ENCODE measurements around the gene BAIAP2. TPM values are rescaled to one million over a fixed set of nuclear protein-coding genes. Genes with fewer than 3 reads are reported as not detected.

BAIAP2 gene
- total and polyA plus RNA-seq, 2 experiments from 2014 or later = 27.1 to 49.7 TPM

DNA sequence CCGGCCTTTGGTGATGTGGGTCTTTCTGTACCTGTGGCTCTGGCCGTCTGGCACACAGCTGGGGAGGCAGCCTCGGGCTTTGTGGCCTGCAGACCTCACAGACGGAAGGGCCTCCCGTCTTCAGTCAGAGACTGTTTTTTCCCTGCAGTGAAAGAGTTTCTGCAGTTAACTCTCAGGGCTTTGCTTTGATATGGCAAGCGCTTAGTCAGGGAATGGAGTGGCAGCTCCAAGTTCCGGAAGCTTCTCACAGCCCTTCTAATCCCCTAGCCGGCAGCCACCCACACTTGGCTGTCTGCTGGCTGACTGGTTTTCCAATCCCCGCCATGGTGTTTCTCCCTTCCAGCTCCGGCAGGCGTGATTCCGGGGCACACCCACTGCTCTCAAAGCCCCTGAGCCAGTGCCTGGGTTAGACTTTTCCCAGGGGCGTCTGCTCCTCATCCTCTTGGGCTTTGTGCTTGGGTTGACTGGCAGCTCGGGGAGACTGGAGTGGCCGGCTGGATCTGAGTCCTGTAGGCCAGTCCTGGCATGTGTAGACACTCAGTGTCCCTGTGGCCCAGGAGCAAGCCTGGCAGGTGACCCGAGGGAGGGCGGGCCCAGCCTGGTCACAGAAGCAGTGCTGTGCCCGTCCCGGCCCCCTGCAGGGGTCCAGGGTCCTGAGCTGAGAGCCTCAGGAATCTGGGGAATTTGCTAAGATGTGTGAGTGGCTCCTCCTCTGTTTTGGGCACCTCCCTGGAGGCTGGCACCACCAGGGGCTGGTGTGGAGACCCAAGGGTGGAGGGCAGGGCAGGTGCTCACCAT, 29.9 kb downstream of the BAIAP2 start:
- Histone ChIP-seq H3K4me1 (ENCODE audit: insufficient read depth) (peaks cover 29% of the 10 kb centered on the region), H3K27me3 (no peaks in the 10 kb centered on the region), H3K9me2 (replicated peaks; ENCODE audit: insufficient read depth) (no peaks in the 10 kb centered on the region), H3K27ac (peak overlapping the region; percentile 64), H3K9me3 (ENCODE audit: low read depth) (no peaks in the 10 kb centered on the region), H2AFZ (no peak overlapping the region), H3K4me3 (no peak overlapping the region), H4K20me1 (ENCODE audit: insufficient read depth, poor library complexity, severe bottlenecking) (peaks cover 6% of the 10 kb centered on the region), H3K79me2 (peaks cover 24% of the 10 kb centered on the region), H3K36me3 (replicated peaks; ENCODE audit: insufficient read depth, low read depth) (no peaks in the 10 kb centered on the region), H3K4me2 (peak overlapping the region; percentile 46)
- WGBS (ENCODE audit: low lambda C conversion rate, missing lambda C conversion rate) = 59% methylated on average over 18 of the region's 19 CpGs
- DNase-seq (ENCODE audit: low spot score) = peak; percentile 75
- TF ChIP-seq EZH2phosphoT487 (IDR thresholded peaks at IDR 0.05; ENCODE audit: low read depth, severe bottlenecking, unreplicated experiment) = no peak
- TF ChIP-seq, protein P1, sequence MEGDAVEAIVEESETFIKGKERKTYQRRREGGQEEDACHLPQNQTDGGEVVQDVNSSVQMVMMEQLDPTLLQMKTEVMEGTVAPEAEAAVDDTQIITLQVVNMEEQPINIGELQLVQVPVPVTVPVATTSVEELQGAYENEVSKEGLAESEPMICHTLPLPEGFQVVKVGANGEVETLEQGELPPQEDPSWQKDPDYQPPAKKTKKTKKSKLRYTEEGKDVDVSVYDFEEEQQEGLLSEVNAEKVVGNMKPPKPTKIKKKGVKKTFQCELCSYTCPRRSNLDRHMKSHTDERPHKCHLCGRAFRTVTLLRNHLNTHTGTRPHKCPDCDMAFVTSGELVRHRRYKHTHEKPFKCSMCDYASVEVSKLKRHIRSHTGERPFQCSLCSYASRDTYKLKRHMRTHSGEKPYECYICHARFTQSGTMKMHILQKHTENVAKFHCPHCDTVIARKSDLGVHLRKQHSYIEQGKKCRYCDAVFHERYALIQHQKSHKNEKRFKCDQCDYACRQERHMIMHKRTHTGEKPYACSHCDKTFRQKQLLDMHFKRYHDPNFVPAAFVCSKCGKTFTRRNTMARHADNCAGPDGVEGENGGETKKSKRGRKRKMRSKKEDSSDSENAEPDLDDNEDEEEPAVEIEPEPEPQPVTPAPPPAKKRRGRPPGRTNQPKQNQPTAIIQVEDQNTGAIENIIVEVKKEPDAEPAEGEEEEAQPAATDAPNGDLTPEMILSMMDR (IDR thresholded peaks at IDR 0.05; ENCODE audit: poor library complexity) = no peak
- TF ChIP-seq EZH2 (IDR thresholded peaks at IDR 0.05; ENCODE audit: borderline replicate concordance) = no peak

DNA sequence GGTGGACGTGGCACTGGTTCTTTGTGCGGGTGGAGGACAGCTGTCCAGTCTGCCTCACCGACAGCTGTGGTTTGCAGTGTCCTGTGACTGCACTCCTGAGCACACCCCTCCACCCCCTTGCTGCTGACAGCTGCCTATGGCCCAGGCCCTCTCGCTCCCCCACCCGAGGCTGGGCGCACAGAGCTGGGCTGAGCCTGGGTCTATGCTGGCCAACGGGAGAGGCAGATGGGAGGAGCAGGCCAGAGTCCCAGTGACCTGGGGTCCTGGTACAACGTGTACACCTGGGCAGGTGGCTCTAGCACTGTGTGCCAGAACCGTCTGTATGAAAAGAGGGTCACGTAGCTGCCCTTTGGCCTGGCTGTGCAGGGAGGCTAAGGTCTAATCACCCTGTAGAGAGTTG, 30.5 kb downstream of the BAIAP2 start:
- 82% methylated on average over 10 of the region's 10 CpGs for WGBS (ENCODE audit: low lambda C conversion rate, missing lambda C conversion rate)
- Histone ChIP-seq H3K9me2 (replicated peaks; ENCODE audit: insufficient read depth) (no peaks in the 10 kb centered on the region), H3K27ac (peak overlapping the region; percentile 48), H3K9me3 (ENCODE audit: low read depth) (no peaks in the 10 kb centered on the region), H4K20me1 (ENCODE audit: insufficient read depth, poor library complexity, severe bottlenecking) (peaks cover 6% of the 10 kb centered on the region), H3K4me2 (peak overlapping the region; percentile 46), H3K36me3 (replicated peaks; ENCODE audit: insufficient read depth, low read depth) (no peaks in the 10 kb centered on the region), H3K27me3 (no peaks in the 10 kb centered on the region), H3K4me1 (ENCODE audit: insufficient read depth) (peaks cover 29% of the 10 kb centered on the region), H3K79me2 (peaks cover 24% of the 10 kb centered on the region), H3K4me3 (no peak overlapping the region), H2AFZ (no peak overlapping the region)
- no peak for DNase-seq (ENCODE audit: low spot score)
- TF ChIP-seq EZH2 (IDR thresholded peaks at IDR 0.05; ENCODE audit: borderline replicate concordance) = no peak
- TF ChIP-seq EZH2phosphoT487 (IDR thresholded peaks at IDR 0.05; ENCODE audit: low read depth, severe bottlenecking, unreplicated experiment) = no peak
- TF ChIP-seq, protein P1 (IDR thresholded peaks at IDR 0.05; ENCODE audit: poor library complexity) = no peak

DNA sequence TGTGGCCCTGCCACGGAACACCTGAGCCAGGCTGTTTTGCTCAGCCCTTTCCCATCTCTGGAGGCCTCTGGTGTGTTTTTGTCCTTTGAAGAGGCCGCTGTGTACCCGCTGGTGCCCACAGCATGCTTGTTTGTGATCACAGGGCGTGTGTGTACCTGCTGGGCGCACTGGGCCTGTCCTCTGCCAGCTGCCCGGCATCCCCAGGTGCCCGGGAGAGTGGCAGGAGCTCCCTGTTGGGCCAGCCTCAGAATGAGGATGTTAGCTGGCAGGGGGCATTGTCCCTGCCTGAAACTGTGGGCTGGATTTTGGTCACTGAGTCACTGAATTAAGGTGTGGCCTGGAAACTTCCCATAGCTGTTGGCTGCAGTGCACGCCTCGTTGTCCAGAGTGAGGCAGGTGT, 31.1 kb downstream of the BAIAP2 start:
- Histone ChIP-seq H3K27me3 (no peaks in the 10 kb centered on the region), H3K9me2 (replicated peaks; ENCODE audit: insufficient read depth) (no peaks in the 10 kb centered on the region), H3K4me2 (no peak overlapping the region), H4K20me1 (ENCODE audit: insufficient read depth, poor library complexity, severe bottlenecking) (peaks cover 6% of the 10 kb centered on the region), H3K36me3 (replicated peaks; ENCODE audit: insufficient read depth, low read depth) (no peaks in the 10 kb centered on the region), H3K9me3 (ENCODE audit: low read depth) (no peaks in the 10 kb centered on the region), H2AFZ (no peak overlapping the region), H3K4me1 (ENCODE audit: insufficient read depth) (peaks cover 29% of the 10 kb centered on the region), H3K27ac (peak overlapping the region; percentile 16), H3K4me3 (no peak overlapping the region), H3K79me2 (peaks cover 24% of the 10 kb centered on the region)
- DNase-seq (ENCODE audit: low spot score) = no peak
- WGBS (ENCODE audit: low lambda C conversion rate, missing lambda C conversion rate) = 95% methylated on average over 9 of the region's 9 CpGs
- TF ChIP-seq EZH2 (IDR thresholded peaks at IDR 0.05; ENCODE audit: borderline replicate concordance) = no peak
- TF ChIP-seq, protein P1 (IDR thresholded peaks at IDR 0.05; ENCODE audit: poor library complexity) = no peak
- TF ChIP-seq EZH2phosphoT487 (IDR thresholded peaks at IDR 0.05; ENCODE audit: low read depth, severe bottlenecking, unreplicated experiment) = no peak

Data from hepatocyte (in vitro differentiated cells).